ENCODE data around the gene TTC34. TPM values are rescaled to one million over a fixed set of nuclear protein-coding genes. Genes with fewer than 3 reads are reported as not detected.

Gene TTC34
- polyA plus RNA-seq, 3 donors: 0.03 to 1.00 TPM; not detected in 1

GRCh38 chr1:2639203-2639602 lies 162.3 kb downstream of the TTC34 start:
- no peak for DNase-seq
- Histone ChIP-seq H3K79me2 (ENCODE audit: insufficient read depth, low read length) (no peaks in the 10 kb centered on the region), H3K36me3 (replicated peaks in 1 of 2; ENCODE audit: control insufficient read depth in 1 of 2, insufficient read depth in 2 of 2, low read length in 2 of 2) (no peaks in the 10 kb centered on the region), H3K4me3 (replicated peaks in 1 of 3; ENCODE audit: low read depth in 2 of 3, low read length in 3 of 3) (no peak overlapping the region), H3K9me3 (replicated peaks in 1 of 2; ENCODE audit: control insufficient read depth in 1 of 2, insufficient read depth in 1 of 2, low read length in 2 of 2) (peaks cover 11 to 26% of the 10 kb centered on the region in 2 donors), H3K27me3 (ENCODE audit: control insufficient read depth in 2 of 2, insufficient read depth in 2 of 2, low read length in 2 of 2) (peaks cover 0 to 4% of the 10 kb centered on the region in 2 donors), H4K20me1 (ENCODE audit: insufficient read depth, low read length) (no peaks in the 10 kb centered on the region), H2AFZ (ENCODE audit: insufficient read depth, low read depth, low read length, poor library complexity, severe bottlenecking) (no peak overlapping the region), H3K4me1 (ENCODE audit: control insufficient read depth in 1 of 2, insufficient read depth in 2 of 2, low read length in 2 of 2) (peaks cover 14 to 21% of the 10 kb centered on the region in 2 donors), H3K9ac (ENCODE audit: insufficient read depth, low read length, poor library complexity, severe bottlenecking) (no peak overlapping the region), H3K27ac (ENCODE audit: low read depth in 1 of 2, low read length in 2 of 2) (no peak overlapping the region), H3K4me2 (replicated peaks; ENCODE audit: extremely low read depth, low read length, poor library complexity, severe bottlenecking) (no peak overlapping the region)
- peaks cover 15 to 24% (median 18%) of the 10 kb centered on the region in 7 donors for H3K9me3 Mint-ChIP-seq
- no peak for TF ChIP-seq CTCF (IDR thresholded peaks at IDR 0.05)
- 81% methylated on average over 7 of the region's 11 CpGs for WGBS (ENCODE audit: insufficient coverage)
- peaks cover 6 to 29% (median 7%) of the 10 kb centered on the region in 3 donors for H3K27me3 Mint-ChIP-seq (ENCODE audit: low read depth in 3 of 3)
- no peak overlapping the region for H3K27ac Mint-ChIP-seq
- no peak overlapping the region for H3K4me3 Mint-ChIP-seq
- peaks cover 8% of the 10 kb centered on the region for H3K4me1 Mint-ChIP-seq
- intact Hi-C loops (cut with micrococcal nuclease): no loop called here
- H3K36me3 Mint-ChIP-seq: no peaks in the 10 kb centered on the region

DNA sequence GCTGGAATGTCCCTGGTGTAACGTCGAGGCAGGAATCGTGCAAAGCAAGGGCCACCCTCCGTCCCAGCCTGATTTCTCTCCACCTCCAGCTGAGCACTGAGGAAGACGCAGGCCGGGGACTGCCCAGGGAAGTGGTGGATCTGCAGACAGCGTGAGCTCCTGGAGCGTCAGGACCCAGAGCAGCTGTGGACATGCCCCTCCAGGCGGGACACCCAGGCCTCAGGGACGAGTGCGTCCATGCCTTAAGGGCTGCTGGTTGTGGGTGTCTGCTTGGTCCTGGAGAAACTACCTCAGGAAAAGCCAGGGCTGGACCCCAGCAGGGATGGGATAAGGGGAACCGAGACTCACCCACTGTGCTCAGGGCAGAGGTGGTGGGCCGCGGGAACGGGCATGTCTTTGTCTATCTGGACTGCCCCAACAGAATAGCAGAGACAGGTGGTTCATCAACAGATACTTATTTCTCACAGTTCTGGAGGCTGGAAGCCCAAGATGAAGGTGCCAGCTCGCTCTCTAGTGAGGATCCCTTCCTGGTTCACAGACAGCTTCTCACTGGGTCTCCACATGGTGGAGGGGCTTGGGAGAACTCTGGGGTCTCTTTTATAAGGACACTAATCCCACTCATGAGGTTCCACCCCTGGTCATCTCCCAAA lies 162.9 kb downstream of the TTC34 start:
- no peaks in the 10 kb centered on the region for H4K20me1 ChIP-seq (ENCODE audit: insufficient read depth, low read length)
- no peak overlapping the region for H3K27ac Mint-ChIP-seq
- peaks cover 15 to 24% (median 18%) of the 10 kb centered on the region in 7 donors for H3K9me3 Mint-ChIP-seq
- peaks cover 11 to 26% of the 10 kb centered on the region in 2 donors for H3K9me3 ChIP-seq (replicated peaks in 1 of 2; ENCODE audit: control insufficient read depth in 1 of 2, insufficient read depth in 1 of 2, low read length in 2 of 2)
- H3K4me1 ChIP-seq (ENCODE audit: control insufficient read depth in 1 of 2, insufficient read depth in 2 of 2, low read length in 2 of 2): peaks cover 13 to 20% of the 10 kb centered on the region in 2 donors
- intact Hi-C loops (cut with micrococcal nuclease): no loop called here
- peaks cover 5 to 26% (median 5%) of the 10 kb centered on the region in 3 donors for H3K27me3 Mint-ChIP-seq (ENCODE audit: low read depth in 3 of 3)
- WGBS (ENCODE audit: insufficient coverage): 79% methylated on average over 13 of the region's 16 CpGs
- no peak overlapping the region for H3K4me3 Mint-ChIP-seq
- no peaks in the 10 kb centered on the region for H3K36me3 Mint-ChIP-seq
- H2AFZ ChIP-seq (ENCODE audit: insufficient read depth, low read depth, low read length, poor library complexity, severe bottlenecking): no peak overlapping the region
- DNase-seq: no peak
- H3K4me1 Mint-ChIP-seq: peaks cover 8% of the 10 kb centered on the region
- H3K27ac ChIP-seq (ENCODE audit: low read depth in 1 of 2, low read length in 2 of 2): no peak overlapping the region
- H3K27me3 ChIP-seq (ENCODE audit: control insufficient read depth in 2 of 2, insufficient read depth in 2 of 2, low read length in 2 of 2): peaks cover 0 to 1% of the 10 kb centered on the region in 2 donors
- H3K4me2 ChIP-seq (replicated peaks; ENCODE audit: extremely low read depth, low read length, poor library complexity, severe bottlenecking): no peak overlapping the region
- H3K4me3 ChIP-seq (replicated peaks in 1 of 3; ENCODE audit: low read depth in 2 of 3, low read length in 3 of 3): no peak overlapping the region
- no peaks in the 10 kb centered on the region for H3K36me3 ChIP-seq (replicated peaks in 1 of 2; ENCODE audit: control insufficient read depth in 1 of 2, insufficient read depth in 2 of 2, low read length in 2 of 2)
- TF ChIP-seq CTCF (IDR thresholded peaks at IDR 0.05): no peak
- no peaks in the 10 kb centered on the region for H3K79me2 ChIP-seq (ENCODE audit: insufficient read depth, low read length)
- no peak overlapping the region for H3K9ac ChIP-seq (ENCODE audit: insufficient read depth, low read length, poor library complexity, severe bottlenecking)
